Measurements from ENCODE around the gene ARHGAP15. TPM values are rescaled to one million over a fixed set of nuclear protein-coding genes. Genes with fewer than 3 reads are reported as not detected.

ARHGAP15 gene
- total and polyA plus RNA-seq, 2 experiments from 2014 or later, result 0.26 TPM; not detected in 1

GRCh38 chr2:143157001-143157400 lies 27.8 kb downstream of the ARHGAP15 start (continued):
- TF ChIP-seq, protein P1, sequence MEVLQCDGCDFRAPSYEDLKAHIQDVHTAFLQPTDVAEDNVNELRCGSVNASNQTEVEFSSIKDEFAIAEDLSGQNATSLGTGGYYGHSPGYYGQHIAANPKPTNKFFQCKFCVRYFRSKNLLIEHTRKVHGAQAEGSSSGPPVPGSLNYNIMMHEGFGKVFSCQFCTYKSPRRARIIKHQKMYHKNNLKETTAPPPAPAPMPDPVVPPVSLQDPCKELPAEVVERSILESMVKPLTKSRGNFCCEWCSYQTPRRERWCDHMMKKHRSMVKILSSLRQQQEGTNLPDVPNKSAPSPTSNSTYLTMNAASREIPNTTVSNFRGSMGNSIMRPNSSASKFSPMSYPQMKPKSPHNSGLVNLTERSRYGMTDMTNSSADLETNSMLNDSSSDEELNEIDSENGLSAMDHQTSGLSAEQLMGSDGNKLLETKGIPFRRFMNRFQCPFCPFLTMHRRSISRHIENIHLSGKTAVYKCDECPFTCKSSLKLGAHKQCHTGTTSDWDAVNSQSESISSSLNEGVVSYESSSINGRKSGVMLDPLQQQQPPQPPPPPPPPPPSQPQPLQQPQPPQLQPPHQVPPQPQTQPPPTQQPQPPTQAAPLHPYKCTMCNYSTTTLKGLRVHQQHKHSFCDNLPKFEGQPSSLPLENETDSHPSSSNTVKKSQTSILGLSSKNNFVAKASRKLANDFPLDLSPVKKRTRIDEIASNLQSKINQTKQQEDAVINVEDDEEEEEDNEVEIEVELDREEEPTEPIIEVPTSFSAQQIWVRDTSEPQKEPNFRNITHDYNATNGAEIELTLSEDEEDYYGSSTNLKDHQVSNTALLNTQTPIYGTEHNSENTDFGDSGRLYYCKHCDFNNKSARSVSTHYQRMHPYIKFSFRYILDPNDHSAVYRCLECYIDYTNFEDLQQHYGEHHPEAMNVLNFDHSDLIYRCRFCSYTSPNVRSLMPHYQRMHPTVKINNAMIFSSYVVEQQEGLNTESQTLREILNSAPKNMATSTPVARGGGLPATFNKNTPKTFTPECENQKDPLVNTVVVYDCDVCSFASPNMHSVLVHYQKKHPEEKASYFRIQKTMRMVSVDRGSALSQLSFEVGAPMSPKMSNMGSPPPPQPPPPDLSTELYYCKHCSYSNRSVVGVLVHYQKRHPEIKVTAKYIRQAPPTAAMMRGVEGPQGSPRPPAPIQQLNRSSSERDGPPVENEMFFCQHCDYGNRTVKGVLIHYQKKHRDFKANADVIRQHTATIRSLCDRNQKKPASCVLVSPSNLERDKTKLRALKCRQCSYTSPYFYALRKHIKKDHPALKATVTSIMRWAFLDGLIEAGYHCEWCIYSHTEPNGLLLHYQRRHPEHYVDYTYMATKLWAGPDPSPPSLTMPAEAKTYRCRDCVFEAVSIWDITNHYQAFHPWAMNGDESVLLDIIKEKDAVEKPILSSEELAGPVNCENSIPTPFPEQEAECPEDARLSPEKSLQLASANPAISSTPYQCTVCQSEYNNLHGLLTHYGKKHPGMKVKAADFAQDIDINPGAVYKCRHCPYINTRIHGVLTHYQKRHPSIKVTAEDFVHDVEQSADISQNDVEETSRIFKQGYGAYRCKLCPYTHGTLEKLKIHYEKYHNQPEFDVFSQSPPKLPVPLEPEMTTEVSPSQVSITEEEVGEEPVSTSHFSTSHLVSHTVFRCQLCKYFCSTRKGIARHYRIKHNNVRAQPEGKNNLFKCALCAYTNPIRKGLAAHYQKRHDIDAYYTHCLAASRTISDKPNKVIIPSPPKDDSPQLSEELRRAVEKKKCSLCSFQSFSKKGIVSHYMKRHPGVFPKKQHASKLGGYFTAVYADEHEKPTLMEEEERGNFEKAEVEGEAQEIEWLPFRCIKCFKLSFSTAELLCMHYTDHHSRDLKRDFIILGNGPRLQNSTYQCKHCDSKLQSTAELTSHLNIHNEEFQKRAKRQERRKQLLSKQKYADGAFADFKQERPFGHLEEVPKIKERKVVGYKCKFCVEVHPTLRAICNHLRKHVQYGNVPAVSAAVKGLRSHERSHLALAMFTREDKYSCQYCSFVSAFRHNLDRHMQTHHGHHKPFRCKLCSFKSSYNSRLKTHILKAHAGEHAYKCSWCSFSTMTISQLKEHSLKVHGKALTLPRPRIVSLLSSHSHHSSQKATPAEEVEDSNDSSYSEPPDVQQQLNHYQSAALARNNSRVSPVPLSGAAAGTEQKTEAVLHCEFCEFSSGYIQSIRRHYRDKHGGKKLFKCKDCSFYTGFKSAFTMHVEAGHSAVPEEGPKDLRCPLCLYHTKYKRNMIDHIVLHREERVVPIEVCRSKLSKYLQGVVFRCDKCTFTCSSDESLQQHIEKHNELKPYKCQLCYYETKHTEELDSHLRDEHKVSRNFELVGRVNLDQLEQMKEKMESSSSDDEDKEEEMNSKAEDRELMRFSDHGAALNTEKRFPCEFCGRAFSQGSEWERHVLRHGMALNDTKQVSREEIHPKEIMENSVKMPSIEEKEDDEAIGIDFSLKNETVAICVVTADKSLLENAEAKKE (CRISPR knock-in tag; IDR thresholded peaks at IDR 0.05), result no peak
- TF ChIP-seq, protein P2, sequence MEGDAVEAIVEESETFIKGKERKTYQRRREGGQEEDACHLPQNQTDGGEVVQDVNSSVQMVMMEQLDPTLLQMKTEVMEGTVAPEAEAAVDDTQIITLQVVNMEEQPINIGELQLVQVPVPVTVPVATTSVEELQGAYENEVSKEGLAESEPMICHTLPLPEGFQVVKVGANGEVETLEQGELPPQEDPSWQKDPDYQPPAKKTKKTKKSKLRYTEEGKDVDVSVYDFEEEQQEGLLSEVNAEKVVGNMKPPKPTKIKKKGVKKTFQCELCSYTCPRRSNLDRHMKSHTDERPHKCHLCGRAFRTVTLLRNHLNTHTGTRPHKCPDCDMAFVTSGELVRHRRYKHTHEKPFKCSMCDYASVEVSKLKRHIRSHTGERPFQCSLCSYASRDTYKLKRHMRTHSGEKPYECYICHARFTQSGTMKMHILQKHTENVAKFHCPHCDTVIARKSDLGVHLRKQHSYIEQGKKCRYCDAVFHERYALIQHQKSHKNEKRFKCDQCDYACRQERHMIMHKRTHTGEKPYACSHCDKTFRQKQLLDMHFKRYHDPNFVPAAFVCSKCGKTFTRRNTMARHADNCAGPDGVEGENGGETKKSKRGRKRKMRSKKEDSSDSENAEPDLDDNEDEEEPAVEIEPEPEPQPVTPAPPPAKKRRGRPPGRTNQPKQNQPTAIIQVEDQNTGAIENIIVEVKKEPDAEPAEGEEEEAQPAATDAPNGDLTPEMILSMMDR (conservative IDR thresholded peaks at IDR 0.05; ENCODE audit: low read depth in 2 of 2), result no peak
- TF ChIP-seq EZH2phosphoT487 (IDR thresholded peaks at IDR 0.05; ENCODE audit: unreplicated experiment), result no peak

- ATAC-seq (no peak), DNase-seq (ENCODE audit: low spot score) (no peak)
- Histone ChIP-seq H3K4me1 (ENCODE audit: insufficient read depth) (peaks cover 11% of the 10 kb centered on the region; the same call in 1 of the 2 replicates), H3K9me2 (ENCODE audit: insufficient read depth) (no peaks in the 10 kb centered on the region), H3F3A (replicated peaks; ENCODE audit: low read depth) (no peaks in the 10 kb centered on the region), H3K4me3 (no peak overlapping the region), H4K20me1 (replicated peaks; ENCODE audit: insufficient read depth) (no peaks in the 10 kb centered on the region), H3K4me2 (no peak overlapping the region), H3K36me3 (ENCODE audit: insufficient read depth) (no peaks in the 10 kb centered on the region), H3K27ac (ENCODE audit: low read depth) (no peak overlapping the region), H2AFZ (no peak overlapping the region), H3K27me3 (ENCODE audit: insufficient read depth) (no peaks in the 10 kb centered on the region), H3K79me2 (replicated peaks; ENCODE audit: insufficient read depth) (no peaks in the 10 kb centered on the region)
- no peaks in the 10 kb centered on the region for H3K9me3 Mint-ChIP-seq
- H3K36me3 Mint-ChIP-seq (ENCODE audit: low read depth), result no peaks in the 10 kb centered on the region
- peaks cover 2% of the 10 kb centered on the region for H3K27me3 Mint-ChIP-seq (ENCODE audit: insufficient read depth, low read depth, poor library complexity)
- no peak overlapping the region for H3K4me3 Mint-ChIP-seq
- no peak overlapping the region for H3K27ac Mint-ChIP-seq
- peaks cover 9% of the 10 kb centered on the region for H3K4me1 Mint-ChIP-seq
- no peak for TF ChIP-seq ZNF331 (CRISPR knock-in tag; IDR thresholded peaks at IDR 0.05; ENCODE audit: low read depth)
- TF ChIP-seq REST (IDR thresholded peaks at IDR 0.05; ENCODE audit: unreplicated experiment), result no peak
- TF ChIP-seq, protein P2 (conservative IDR thresholded peaks at IDR 0.05; ENCODE audit: low read depth in 2 of 2), result no peak
These were observed 28.2 kb downstream of the ARHGAP15 start for GRCh38 chr2:143157418-143157817.

Measured in GM23338 (cell line).